ENCODE results near the gene AMBN.

The AMBN gene

GRCh38 chr4:70564033-70564432, 28.0 kb upstream of the AMBN start:
- DNase-seq = no peak
- intact Hi-C loops (cut with DNase I; ENCODE audit: low total_unique reads) = no loop called here
- no peaks in the 10 kb centered on the region for H3K36me3 ChIP-seq
- H3K27me3 ChIP-seq = no peaks in the 10 kb centered on the region
- no peak overlapping the region for H3K27ac ChIP-seq
- no peaks in the 10 kb centered on the region for H3K4me1 ChIP-seq
- TF ChIP-seq CTCF (IDR thresholded peaks at IDR 0.05) = no peak
- no peak overlapping the region for H3K4me3 ChIP-seq
- no peaks in the 10 kb centered on the region for H3K9me3 ChIP-seq

- H3K36me3 ChIP-seq = no peaks in the 10 kb centered on the region
- TF ChIP-seq CTCF (IDR thresholded peaks at IDR 0.05) = no peak
- H3K4me3 ChIP-seq = no peak overlapping the region
- intact Hi-C loops (cut with DNase I; ENCODE audit: low total_unique reads) = no loop called here
- no peaks in the 10 kb centered on the region for H3K9me3 ChIP-seq
- no peaks in the 10 kb centered on the region for H3K27me3 ChIP-seq
- no peaks in the 10 kb centered on the region for H3K4me1 ChIP-seq
- no peak for DNase-seq
- no peak overlapping the region for H3K27ac ChIP-seq
Measured at GRCh38 chr4:70570796-70571195, 21.3 kb upstream of the AMBN start.

- no peak for DNase-seq
- intact Hi-C loops (cut with DNase I; ENCODE audit: low total_unique reads) = no loop called here
- Histone ChIP-seq H3K27me3 (no peaks in the 10 kb centered on the region), H3K4me1 (no peaks in the 10 kb centered on the region), H3K9me3 (no peaks in the 10 kb centered on the region), H3K4me3 (no peak overlapping the region), H3K27ac (no peak overlapping the region), H3K36me3 (no peaks in the 10 kb centered on the region)
- no peak for TF ChIP-seq CTCF (IDR thresholded peaks at IDR 0.05)
Measured at GRCh38 chr4:70571772-70572171, 20.3 kb upstream of the AMBN start.

- TF ChIP-seq CTCF (IDR thresholded peaks at IDR 0.05) = no peak
- no peaks in the 10 kb centered on the region for H3K36me3 ChIP-seq
- no peak for DNase-seq
- no peak overlapping the region for H3K4me3 ChIP-seq
- H3K27ac ChIP-seq = no peak overlapping the region
- no peaks in the 10 kb centered on the region for H3K9me3 ChIP-seq
- no peaks in the 10 kb centered on the region for H3K4me1 ChIP-seq
- intact Hi-C loops (cut with DNase I; ENCODE audit: low total_unique reads) = no loop called here
- H3K27me3 ChIP-seq = no peaks in the 10 kb centered on the region
Measured at GRCh38 chr4:70575964-70576363, 16.1 kb upstream of the AMBN start.

GRCh38 chr4:70577220-70577927, 14.7 kb upstream of the AMBN start:
- intact Hi-C loops (cut with DNase I; ENCODE audit: low total_unique reads) = no loop called here
- no peak for TF ChIP-seq CTCF (IDR thresholded peaks at IDR 0.05)
- Histone ChIP-seq H3K4me3 (no peak overlapping the region), H3K4me1 (no peaks in the 10 kb centered on the region), H3K27me3 (no peaks in the 10 kb centered on the region), H3K9me3 (no peaks in the 10 kb centered on the region), H3K36me3 (no peaks in the 10 kb centered on the region), H3K27ac (no peak overlapping the region)
- DNase-seq = no peak

- no peaks in the 10 kb centered on the region for H3K36me3 ChIP-seq
- no peak overlapping the region for H3K4me3 ChIP-seq
- H3K9me3 ChIP-seq = no peaks in the 10 kb centered on the region
- H3K27ac ChIP-seq = no peak overlapping the region
- intact Hi-C loops (cut with DNase I; ENCODE audit: low total_unique reads) = no loop called here
- no peaks in the 10 kb centered on the region for H3K4me1 ChIP-seq
- no peaks in the 10 kb centered on the region for H3K27me3 ChIP-seq
- DNase-seq = no peak
- TF ChIP-seq CTCF (IDR thresholded peaks at IDR 0.05) = no peak
Measured at GRCh38 chr4:70581980-70582379, 10.1 kb upstream of the AMBN start.

All from tibial artery (tissue), 4 donors.